Ascending aorta (tissue), 2 donors: ENCODE results near the gene PXMP4. TPM values are rescaled to one million over a fixed set of nuclear protein-coding genes. Genes with fewer than 3 reads are reported as not detected.
A peak's percentile ranks its signal among the peaks of the same experiment; 100 is the strongest.

ENCODE experiments used
- DNase-seq, 2 donors: peaks; one replicate each; pipeline ENCODE4 v3.0.0-alpha.2; 2019; ENCODE audit warnings: low spot score in 2 of 2
- H3K27ac ChIP-seq, 2 donors: fragments of 200-600 bp; sonication (generic); one replicate each; pipeline ENCODE4 v1.5.1; 2016 to 2017; ENCODE audit warnings: mild to moderate bottlenecking in 1 of 2
- H3K27me3 ChIP-seq: fragments of 200-600 bp; sonication (generic); one replicate; pipeline ENCODE4 v1.5.1; 2017
- H3K36me3 ChIP-seq, 2 donors: fragments of 200-600 bp; sonication (generic); one replicate each; pipeline ENCODE4 v1.5.1; 2016
- H3K4me1 ChIP-seq, 2 donors: fragments of 200-600 bp; sonication (generic); one replicate each; pipeline ENCODE4 v1.5.1; 2016 to 2017; ENCODE audit warnings: mild to moderate bottlenecking in 1 of 2
- H3K4me3 ChIP-seq, 2 donors: fragments of 200-600 bp; sonication (generic); one replicate each; pipeline ENCODE4 v1.5.1; 2016 to 2017; ENCODE audit warnings: mild to moderate bottlenecking in 1 of 2
- H3K9me3 ChIP-seq, 2 donors: fragments of 200-600 bp; sonication (generic); one replicate each; pipeline ENCODE4 v1.5.1; 2016
- intact Hi-C: fragments of 100-400 bp; cut with DNase I; formaldehyde crosslinking; loops from one replicate; pipeline ENCODE4 v1.15.1; 2023
- total RNA-seq: library from RNA; depleted of rRNA; stranded (reverse); fragments of >200 nt; gene quantifications from one replicate; pipeline ENCODE4 v1.1.0, GENCODE V29; 2016
- TF ChIP-seq, protein P1 (sequence below), 3 experiments: fragments of 200-600 bp in 2 of 3; fragments of 450-650 bp in 1 of 3; sonication (generic) in 2 of 3; IDR thresholded peaks; one replicate each; pipeline ENCODE4 v1.5.1; 2016 to 2019; ENCODE audit warnings: antibody characterized with exemption in 3 of 3, mild to moderate bottlenecking in 1 of 3, moderate library complexity in 1 of 3

Gene PXMP4
- total RNA-seq, 1 donor from 2014 or later = 38.0 TPM

DNA sequence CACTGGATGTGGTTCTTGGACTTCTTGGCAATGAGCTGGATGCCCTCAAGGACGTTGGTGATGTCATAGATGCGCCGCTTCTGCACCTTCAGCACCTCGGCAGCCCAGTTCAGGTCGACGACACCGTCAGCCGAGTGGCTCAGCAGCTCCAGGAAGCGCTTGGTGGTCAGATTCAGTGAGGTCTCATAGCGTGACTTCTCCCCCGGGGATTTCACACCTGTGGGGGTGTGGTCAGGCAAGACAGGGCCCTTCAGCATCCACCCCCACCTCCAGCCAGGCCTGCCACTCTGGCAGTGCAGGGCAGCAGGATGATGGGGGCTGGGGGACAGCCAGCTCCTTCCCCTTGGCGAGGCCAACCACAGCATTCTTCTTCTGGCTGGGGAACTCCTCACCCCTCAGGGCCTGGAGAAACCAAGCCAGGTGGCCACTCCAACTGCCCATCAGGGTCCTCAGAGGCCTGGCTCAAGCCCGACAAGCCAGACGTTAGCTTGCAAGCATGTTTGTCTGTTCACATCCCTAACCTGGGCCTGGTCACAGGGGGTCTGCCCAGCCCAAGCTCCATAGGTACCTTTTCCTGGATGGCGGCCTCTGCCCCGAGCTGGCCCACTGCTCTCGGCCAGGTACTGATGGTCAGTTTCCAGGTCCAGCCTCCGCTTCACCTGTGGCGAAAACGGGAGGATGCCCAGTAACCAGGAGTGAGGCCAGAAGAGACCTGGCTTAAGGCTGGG is 40.2 kb downstream of the PXMP4 start:
- peaks cover 20 to 29% of the 10 kb centered on the region in 2 donors for H3K4me1 ChIP-seq
- H3K9me3 ChIP-seq = no peaks in the 10 kb centered on the region
- H3K27me3 ChIP-seq = no peaks in the 10 kb centered on the region
- TF ChIP-seq, protein P1, sequence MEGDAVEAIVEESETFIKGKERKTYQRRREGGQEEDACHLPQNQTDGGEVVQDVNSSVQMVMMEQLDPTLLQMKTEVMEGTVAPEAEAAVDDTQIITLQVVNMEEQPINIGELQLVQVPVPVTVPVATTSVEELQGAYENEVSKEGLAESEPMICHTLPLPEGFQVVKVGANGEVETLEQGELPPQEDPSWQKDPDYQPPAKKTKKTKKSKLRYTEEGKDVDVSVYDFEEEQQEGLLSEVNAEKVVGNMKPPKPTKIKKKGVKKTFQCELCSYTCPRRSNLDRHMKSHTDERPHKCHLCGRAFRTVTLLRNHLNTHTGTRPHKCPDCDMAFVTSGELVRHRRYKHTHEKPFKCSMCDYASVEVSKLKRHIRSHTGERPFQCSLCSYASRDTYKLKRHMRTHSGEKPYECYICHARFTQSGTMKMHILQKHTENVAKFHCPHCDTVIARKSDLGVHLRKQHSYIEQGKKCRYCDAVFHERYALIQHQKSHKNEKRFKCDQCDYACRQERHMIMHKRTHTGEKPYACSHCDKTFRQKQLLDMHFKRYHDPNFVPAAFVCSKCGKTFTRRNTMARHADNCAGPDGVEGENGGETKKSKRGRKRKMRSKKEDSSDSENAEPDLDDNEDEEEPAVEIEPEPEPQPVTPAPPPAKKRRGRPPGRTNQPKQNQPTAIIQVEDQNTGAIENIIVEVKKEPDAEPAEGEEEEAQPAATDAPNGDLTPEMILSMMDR (IDR thresholded peaks at IDR 0.05) = no peak
- H3K27ac ChIP-seq = peak overlapping the region; percentile 44 to 46
- no peak overlapping the region for H3K4me3 ChIP-seq
- H3K36me3 ChIP-seq = no peaks in the 10 kb centered on the region
- no peak for DNase-seq
- intact Hi-C loops = no loop called here

DNA sequence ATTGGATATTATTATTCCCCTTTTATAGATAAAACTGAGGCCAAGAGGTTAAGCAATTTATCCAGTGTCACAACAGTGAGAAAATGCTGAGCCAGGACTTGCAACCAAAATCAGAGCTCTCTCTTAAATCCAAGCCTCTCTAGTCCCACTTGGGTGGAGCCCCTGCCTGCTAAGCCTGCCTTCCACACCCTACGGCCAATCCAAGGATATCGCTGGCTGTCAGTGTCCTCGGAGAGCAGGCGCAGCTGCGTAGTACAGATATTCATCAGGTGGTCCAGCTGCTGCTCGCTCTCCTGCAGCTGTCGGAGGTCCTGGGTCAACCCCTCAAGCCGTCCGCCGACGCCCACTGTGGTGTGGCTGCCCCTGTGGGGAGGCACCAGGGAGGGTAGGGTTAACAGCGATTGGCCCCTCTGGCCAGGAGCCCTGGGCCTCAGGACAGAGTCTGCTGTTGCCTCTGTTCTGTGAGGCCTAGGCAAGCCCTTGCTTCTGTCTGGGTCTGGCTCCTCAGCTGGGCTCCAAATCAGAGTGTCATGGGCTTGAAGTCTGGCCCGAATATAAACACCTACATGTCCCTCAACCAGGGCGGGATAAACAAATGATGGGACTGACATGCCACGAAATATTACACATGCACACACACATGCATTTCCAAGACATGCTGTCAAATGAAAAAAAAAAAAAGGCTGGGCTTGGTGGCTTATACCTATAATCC is 42.0 kb downstream of the PXMP4 start:
- peak overlapping the region in 1 of 2 donors; percentile 97 for H3K27ac ChIP-seq
- peaks cover 23 to 40% of the 10 kb centered on the region in 2 donors for H3K4me1 ChIP-seq
- TF ChIP-seq, protein P1 (IDR thresholded peaks at IDR 0.05) = no peak
- H3K4me3 ChIP-seq = no peak overlapping the region
- no peak for DNase-seq
- no peaks in the 10 kb centered on the region for H3K27me3 ChIP-seq
- no peaks in the 10 kb centered on the region for H3K9me3 ChIP-seq
- H3K36me3 ChIP-seq = no peaks in the 10 kb centered on the region
- intact Hi-C loops = no loop called here

DNA sequence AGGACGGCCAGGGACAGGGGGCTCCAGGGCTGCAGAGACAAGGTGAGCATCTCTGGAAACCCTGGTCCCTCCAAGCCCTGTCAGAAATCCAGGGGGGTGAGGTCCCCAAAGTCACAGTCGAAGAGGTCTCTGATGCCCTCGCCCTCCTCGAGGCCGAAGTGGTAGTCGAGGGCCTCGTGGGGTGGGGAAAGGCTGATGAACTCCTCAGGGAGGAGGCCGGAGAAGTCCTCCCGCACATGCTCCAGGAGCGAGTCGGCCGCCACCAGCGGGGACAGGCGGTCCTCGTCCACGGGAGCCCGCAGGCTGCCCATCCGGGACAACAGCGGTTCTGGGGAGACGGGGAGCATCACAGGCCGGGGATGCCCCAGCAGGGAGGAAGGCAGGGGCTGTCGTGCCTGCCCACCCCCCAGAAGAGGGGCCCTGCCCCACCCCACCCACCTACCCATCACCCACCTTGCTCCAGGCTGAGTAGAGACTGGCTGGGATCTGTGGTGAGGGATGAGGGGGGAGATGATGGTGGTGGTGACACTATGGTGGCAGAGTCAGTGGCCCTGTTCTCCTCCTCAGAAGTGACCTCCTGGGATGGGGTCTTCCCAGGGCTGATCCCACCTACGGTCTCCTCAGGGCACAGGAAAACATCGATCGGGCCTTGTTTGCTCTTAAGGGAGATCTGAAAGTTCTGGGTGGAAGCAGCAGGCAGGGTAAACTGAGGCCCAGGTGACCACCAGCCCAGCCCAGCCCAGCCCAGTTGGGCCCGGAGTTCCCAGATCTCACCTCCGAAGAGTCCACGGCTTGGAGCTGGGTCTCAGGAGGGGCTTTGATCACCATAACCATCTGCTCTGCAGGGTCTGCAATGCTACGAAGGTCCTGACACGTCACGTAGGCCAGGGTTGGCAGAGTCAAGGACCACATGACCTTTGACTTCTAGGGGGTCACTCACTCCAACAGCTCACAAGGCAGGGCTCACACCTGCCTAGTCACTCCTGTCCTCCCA is 43.2 kb downstream of the PXMP4 start:
- TF ChIP-seq, protein P1 (IDR thresholded peaks at IDR 0.05) = no peak
- no peak overlapping the region for H3K4me3 ChIP-seq
- peak overlapping the region; percentile 96 to 97 for H3K27ac ChIP-seq
- no peaks in the 10 kb centered on the region for H3K36me3 ChIP-seq
- DNase-seq = no peak
- H3K4me1 ChIP-seq = peaks cover 23 to 49% of the 10 kb centered on the region in 2 donors
- no peaks in the 10 kb centered on the region for H3K27me3 ChIP-seq
- no peaks in the 10 kb centered on the region for H3K9me3 ChIP-seq
- intact Hi-C loops = no loop called here

DNA sequence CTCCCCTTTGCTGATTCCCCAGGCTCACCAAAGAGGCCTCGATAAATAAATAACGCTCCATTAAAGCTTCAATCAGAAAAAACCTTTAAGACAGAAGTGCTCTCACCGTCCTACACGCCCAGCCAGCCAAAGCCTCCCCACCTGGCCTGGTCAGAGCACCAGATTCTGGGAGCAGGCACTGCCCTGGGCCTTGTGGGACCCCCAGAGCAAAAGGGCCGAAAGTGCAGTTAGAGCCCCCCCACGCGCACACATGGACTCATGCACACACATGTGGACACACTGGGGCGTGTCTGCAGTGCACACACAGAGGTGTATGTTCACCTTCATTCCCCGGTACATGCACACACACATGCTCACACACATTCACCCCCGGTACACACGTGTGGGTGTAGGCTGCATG is 44.0 kb downstream of the PXMP4 start:
- Histone ChIP-seq H3K4me3 (peak overlapping the region in 1 of 2 donors; percentile 84), H3K9me3 (no peaks in the 10 kb centered on the region), H3K36me3 (no peaks in the 10 kb centered on the region), H3K27ac (peak overlapping the region; percentile 96 to 97), H3K27me3 (no peaks in the 10 kb centered on the region), H3K4me1 (peaks cover 20 to 50% of the 10 kb centered on the region in 2 donors)
- DNase-seq = no peak
- TF ChIP-seq, protein P1 (IDR thresholded peaks at IDR 0.05) = no peak
- intact Hi-C loops = no loop called here
